Neural crest cell (in vitro differentiated cells): ENCODE results near the gene SYPL2. TPM values are rescaled to one million over a fixed set of nuclear protein-coding genes. Genes with fewer than 3 reads are reported as not detected.

ENCODE experiments used
- DNase-seq: peaks from one replicate; pipeline ENCODE4 v3.0.0; 2021; ENCODE audit warnings: low read depth, mixed read lengths, low spot score
- H3K27ac Mint-ChIP-seq: one replicate; pipeline ENCODE4 v1.8.0; 2021; ENCODE audit warnings: mild to moderate bottlenecking, mixed read lengths; ENCODE audit not compliant: unreplicated experiment
- H3K27me3 Mint-ChIP-seq: 2 replicates; pipeline ENCODE4 v1.8.0; 2021; ENCODE audit warnings: low read depth, mild to moderate bottlenecking, mixed read lengths
- H3K36me3 Mint-ChIP-seq: 2 replicates; pipeline ENCODE4 v1.8.0; 2021; ENCODE audit warnings: low read depth, mild to moderate bottlenecking, mixed read lengths
- H3K4me1 Mint-ChIP-seq: 2 replicates; pipeline ENCODE4 v1.8.0; 2021; ENCODE audit warnings: mixed read lengths
- H3K4me3 Mint-ChIP-seq: one replicate; pipeline ENCODE4 v1.8.0; 2021; ENCODE audit warnings: mild to moderate bottlenecking, mixed read lengths
- H3K9me3 Mint-ChIP-seq: 2 replicates; pipeline ENCODE4 v1.8.0; 2021; ENCODE audit warnings: mixed read lengths
- CTCF ChIP-seq: fragments of 200-600 bp; sonication (generic); conservative IDR thresholded peaks from 2 replicates; pipeline ENCODE4 v1.5.0; 2021; ENCODE audit warnings: antibody characterized with exemption, mild to moderate bottlenecking
- total RNA-seq: library from RNA; stranded (reverse); gene quantifications from 2 replicates; pipeline ENCODE4 v1.2.1, GENCODE V29; 2021

The SYPL2 gene
- total RNA-seq, 1 donor from 2014 or later, result 0.47 TPM

GRCh38 chr1:109490029-109490933 lies 23.9 kb downstream of the SYPL2 start:
- peak overlapping the region; percentile 81 for H3K4me3 Mint-ChIP-seq
- no peaks in the 10 kb centered on the region for H3K9me3 Mint-ChIP-seq
- peaks cover 3% of the 10 kb centered on the region for H3K4me1 Mint-ChIP-seq
- no peak overlapping the region for H3K27ac Mint-ChIP-seq
- H3K27me3 Mint-ChIP-seq, result no peaks in the 10 kb centered on the region
- peak; percentile 73 for DNase-seq
- peaks cover 4% of the 10 kb centered on the region for H3K36me3 Mint-ChIP-seq
- peak; percentile 81 for TF ChIP-seq CTCF

DNA sequence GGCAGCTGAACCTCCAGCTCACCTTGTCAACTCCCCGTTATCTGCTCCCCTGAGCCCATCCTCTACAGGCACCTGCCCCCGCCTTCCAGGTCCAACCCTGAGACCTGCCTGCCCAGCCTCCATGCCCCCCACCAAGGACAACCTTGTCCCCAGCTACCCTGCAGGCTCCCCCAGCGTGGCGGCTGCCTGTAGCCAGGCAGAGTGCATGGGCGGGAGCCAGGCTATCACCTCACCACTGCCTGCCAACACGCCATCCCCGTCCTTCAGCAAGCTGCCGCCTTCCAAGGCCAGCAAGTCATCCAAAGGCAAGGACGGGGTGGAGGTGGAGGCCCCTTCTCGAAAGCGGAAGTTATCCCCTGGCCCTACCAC lies 24.6 kb downstream of the SYPL2 start:
- H3K4me3 Mint-ChIP-seq, result peak overlapping the region; percentile 81
- TF ChIP-seq CTCF, result no peak

DNA sequence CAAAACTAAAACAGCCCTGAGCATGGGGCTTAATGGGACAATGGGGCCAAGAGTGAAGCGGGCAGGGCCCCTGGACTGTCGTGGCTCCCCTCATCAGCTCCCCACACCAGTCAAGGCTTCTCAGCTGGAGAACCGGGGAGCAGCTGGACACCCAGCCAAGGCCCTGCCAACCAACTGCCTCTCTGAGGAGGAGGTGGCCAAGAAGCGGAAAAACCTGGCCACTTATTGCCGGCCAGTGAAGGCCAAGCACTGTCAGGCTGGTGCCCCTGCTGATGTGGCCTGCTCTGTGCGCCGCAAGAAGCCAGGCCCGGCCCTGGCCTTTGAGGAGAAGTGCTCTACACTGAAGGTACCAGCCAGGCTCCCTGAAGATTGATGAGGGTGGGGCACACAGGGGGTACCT lies 25.0 kb downstream of the SYPL2 start:
- no peak for TF ChIP-seq CTCF
- Mint-ChIP-seq H3K9me3 (no peaks in the 10 kb centered on the region), H3K27me3 (no peaks in the 10 kb centered on the region), H3K36me3 (peaks cover 5% of the 10 kb centered on the region), H3K27ac (no peak overlapping the region), H3K4me1 (no peaks in the 10 kb centered on the region), H3K4me3 (peak overlapping the region; percentile 34)
- DNase-seq, result no peak

More for the DNA sequence above, 24.6 kb downstream of the SYPL2 start:
- no peaks in the 10 kb centered on the region for H3K4me1 Mint-ChIP-seq
- H3K27ac Mint-ChIP-seq, result no peak overlapping the region
- peaks cover 4% of the 10 kb centered on the region for H3K36me3 Mint-ChIP-seq
- no peaks in the 10 kb centered on the region for H3K9me3 Mint-ChIP-seq
- DNase-seq, result no peak
- no peaks in the 10 kb centered on the region for H3K27me3 Mint-ChIP-seq

DNA sequence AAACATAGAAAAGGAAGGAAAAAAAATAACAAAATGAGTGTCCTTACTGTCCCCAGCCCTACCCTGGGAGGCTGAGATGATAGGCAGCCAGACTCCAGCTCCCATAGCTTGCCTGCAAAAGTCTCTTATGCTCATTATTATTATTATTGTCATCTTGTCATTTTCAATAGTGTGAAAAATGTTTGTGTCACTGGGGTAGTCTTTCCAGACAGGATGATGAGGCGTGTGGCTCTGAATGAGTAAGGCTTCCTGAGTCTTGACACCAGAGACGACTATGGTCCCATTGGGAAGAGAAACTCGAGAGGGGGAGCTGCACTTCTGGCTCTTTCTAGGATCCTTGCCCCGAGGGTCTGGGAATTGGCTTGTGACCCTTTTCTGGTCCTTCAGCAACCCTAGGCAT lies 26.4 kb downstream of the SYPL2 start:
- no peaks in the 10 kb centered on the region for H3K9me3 Mint-ChIP-seq
- peak overlapping the region; percentile 43 for H3K4me3 Mint-ChIP-seq
- DNase-seq, result no peak
- peaks cover 4% of the 10 kb centered on the region for H3K4me1 Mint-ChIP-seq
- no peak for TF ChIP-seq CTCF
- H3K36me3 Mint-ChIP-seq, result peaks cover 3% of the 10 kb centered on the region
- H3K27me3 Mint-ChIP-seq, result no peaks in the 10 kb centered on the region
- H3K27ac Mint-ChIP-seq, result no peak overlapping the region

DNA sequence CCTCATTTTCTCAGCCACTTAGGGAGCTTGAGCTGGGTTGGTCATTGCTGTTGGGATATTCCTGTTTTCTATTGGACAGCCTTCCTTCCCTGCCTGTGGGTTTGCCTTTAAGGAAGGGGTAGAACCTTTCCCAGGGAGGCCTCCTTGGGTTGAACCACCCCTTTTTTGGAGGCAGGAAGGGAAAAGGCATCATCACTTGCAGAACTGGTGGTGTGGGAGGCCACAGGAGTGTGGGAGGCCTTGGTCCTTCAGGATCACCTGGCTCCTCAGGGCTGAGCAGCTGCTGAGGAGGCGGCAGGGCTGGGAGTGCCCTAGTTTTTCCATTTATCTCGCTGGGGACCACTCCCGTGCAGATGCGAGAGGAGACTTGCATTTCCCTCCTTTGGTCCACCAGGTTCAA lies 26.9 kb downstream of the SYPL2 start:
- DNase-seq, result no peak
- Mint-ChIP-seq H3K4me3 (peak overlapping the region; percentile 92), H3K36me3 (peaks cover 3% of the 10 kb centered on the region), H3K4me1 (peaks cover 9% of the 10 kb centered on the region), H3K27me3 (no peaks in the 10 kb centered on the region), H3K27ac (no peak overlapping the region), H3K9me3 (no peaks in the 10 kb centered on the region)
- no peak for TF ChIP-seq CTCF
